GM13977 (cell line): Measurements from ENCODE around the gene TSPAN3.

Source experiments
- DNase-seq: peaks from one replicate; pipeline ENCODE4 v3.0.0; 2012; ENCODE audit warnings: low spot score
- CTCF ChIP-seq: IDR thresholded peaks from 2 replicates; pipeline ENCODE4 v1.5.1; 2012; ENCODE audit warnings: mild to moderate bottlenecking, control low read depth; ENCODE audit not compliant: insufficient read depth; ENCODE audit errors: extremely low read depth, missing control alignments
- in situ Hi-C: fragments of 300-500 bp; cut with MboI; formaldehyde crosslinking; loops from one replicate; pipeline ENCODE4 v1.12.0; 2022; ENCODE audit warnings: low sequenced_read_pairs, low pct_unique_long_range_greater_than_20kb, mixed read lengths, inconsistent platforms; ENCODE audit not compliant: unreplicated experiment

The TSPAN3 gene

GRCh38 chr15:77021803-77022381 is 49.0 kb downstream of the TSPAN3 start:
- in situ Hi-C loops, result no loop called here
- no peak for TF ChIP-seq CTCF
- DNase-seq, result no peak

- TF ChIP-seq CTCF, result no peak
- in situ Hi-C loops, result no loop called here
- no peak for DNase-seq
Observed at GRCh38 chr15:77021088-77021481, 49.8 kb downstream of the TSPAN3 start.

- TF ChIP-seq CTCF, result no peak
- no peak for DNase-seq
- in situ Hi-C loops, result no loop called here
Observed at GRCh38 chr15:77020348-77021087, 50.4 kb downstream of the TSPAN3 start.

GRCh38 chr15:77019521-77020331 is 51.2 kb downstream of the TSPAN3 start:
- in situ Hi-C loops, result no loop called here
- TF ChIP-seq CTCF, result no peak
- DNase-seq, result no peak

- DNase-seq, result no peak
- TF ChIP-seq CTCF, result no peak
- in situ Hi-C loops, result no loop called here
Observed at GRCh38 chr15:77018796-77019505, 52.0 kb downstream of the TSPAN3 start.

- in situ Hi-C loops, result no loop called here
Observed at GRCh38 chr15:77017761-77018720, 52.9 kb downstream of the TSPAN3 start.

More at GRCh38 chr15:77017761-77018720, 52.9 kb downstream of the TSPAN3 start:
- no peak for TF ChIP-seq CTCF
- no peak for DNase-seq
